ENCODE data around the gene GPAT2. TPM values are rescaled to one million over a fixed set of nuclear protein-coding genes. Genes with fewer than 3 reads are reported as not detected.
"Not testable (repeated sequence)": the region's sequence is repeated elsewhere in the genome, so short reads cannot be mapped to it uniquely, and the experiment has no call there.

GPAT2 gene
- total RNA-seq, 1 experiment from 2014 or later = not detected

DNA sequence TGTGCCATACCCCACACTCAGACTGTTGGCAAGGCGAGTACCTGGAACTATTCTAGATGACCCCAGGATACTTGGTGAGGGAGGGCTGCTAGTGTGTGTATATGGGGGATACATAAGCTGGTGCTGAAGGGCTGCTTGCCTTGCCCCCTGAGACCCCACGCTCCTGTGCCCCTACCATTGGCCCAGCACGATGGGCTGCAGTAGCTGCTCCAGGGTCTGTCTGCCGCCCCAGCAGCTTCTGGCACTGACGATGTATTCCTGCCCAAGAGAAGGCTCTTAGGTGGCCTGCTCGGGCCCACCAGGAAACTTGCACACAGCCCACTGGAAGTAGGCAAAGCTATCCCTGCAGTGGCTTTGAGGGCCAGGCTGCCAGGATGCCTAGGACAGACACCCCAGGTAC is 9.0 kb downstream of the GPAT2 start:
- H3K27me3 Mint-ChIP-seq (ENCODE audit: unreplicated experiment); H3K4me3 Mint-ChIP-seq (ENCODE audit: low read depth, unreplicated experiment); H3K27ac Mint-ChIP-seq (ENCODE audit: unreplicated experiment); H3K4me1 Mint-ChIP-seq (ENCODE audit: low read depth, unreplicated experiment); CTCF ChIA-PET; H3K36me3 Mint-ChIP-seq (ENCODE audit: insufficient read depth, unreplicated experiment); H3K9me3 Mint-ChIP-seq (ENCODE audit: low read depth, unreplicated experiment); DNase-seq; BruUV-seq (replicated peaks): not testable (repeated sequence)
- intact Hi-C loops (cut with micrococcal nuclease; ENCODE audit: unreplicated experiment) = loop anchor here (10.0 kb wide), 2 partner anchors 149 to 239 kb away; partner anchors contain the start of genes CIAO1 and TMEM127

- TF ChIP-seq CTCF (IDR thresholded peaks at IDR 0.05; ENCODE audit: unreplicated experiment) = no peak
- Mint-ChIP-seq H3K4me3 (ENCODE audit: low read depth, unreplicated experiment) (no peak overlapping the region), H3K36me3 (ENCODE audit: insufficient read depth, unreplicated experiment) (peaks cover 6% of the 10 kb centered on the region), H3K4me1 (ENCODE audit: low read depth, unreplicated experiment) (no peaks in the 10 kb centered on the region), H3K27me3 (ENCODE audit: unreplicated experiment) (no peaks in the 10 kb centered on the region), H3K27ac (ENCODE audit: unreplicated experiment) (no peak overlapping the region), H3K9me3 (ENCODE audit: low read depth, unreplicated experiment) (no peaks in the 10 kb centered on the region)
- intact Hi-C loops (cut with micrococcal nuclease; ENCODE audit: unreplicated experiment) = loop anchor here (10.0 kb wide), 2 partner anchors 150 to 240 kb away; partner anchors contain the start of genes CIAO1 and TMEM127
- DNase-seq = no peak
- CTCF ChIA-PET = no interaction called here
- BruUV-seq (replicated peaks) = no TSS peak
These were observed 9.6 kb downstream of the GPAT2 start for GRCh38 chr2:96025194-96025492.

DNA sequence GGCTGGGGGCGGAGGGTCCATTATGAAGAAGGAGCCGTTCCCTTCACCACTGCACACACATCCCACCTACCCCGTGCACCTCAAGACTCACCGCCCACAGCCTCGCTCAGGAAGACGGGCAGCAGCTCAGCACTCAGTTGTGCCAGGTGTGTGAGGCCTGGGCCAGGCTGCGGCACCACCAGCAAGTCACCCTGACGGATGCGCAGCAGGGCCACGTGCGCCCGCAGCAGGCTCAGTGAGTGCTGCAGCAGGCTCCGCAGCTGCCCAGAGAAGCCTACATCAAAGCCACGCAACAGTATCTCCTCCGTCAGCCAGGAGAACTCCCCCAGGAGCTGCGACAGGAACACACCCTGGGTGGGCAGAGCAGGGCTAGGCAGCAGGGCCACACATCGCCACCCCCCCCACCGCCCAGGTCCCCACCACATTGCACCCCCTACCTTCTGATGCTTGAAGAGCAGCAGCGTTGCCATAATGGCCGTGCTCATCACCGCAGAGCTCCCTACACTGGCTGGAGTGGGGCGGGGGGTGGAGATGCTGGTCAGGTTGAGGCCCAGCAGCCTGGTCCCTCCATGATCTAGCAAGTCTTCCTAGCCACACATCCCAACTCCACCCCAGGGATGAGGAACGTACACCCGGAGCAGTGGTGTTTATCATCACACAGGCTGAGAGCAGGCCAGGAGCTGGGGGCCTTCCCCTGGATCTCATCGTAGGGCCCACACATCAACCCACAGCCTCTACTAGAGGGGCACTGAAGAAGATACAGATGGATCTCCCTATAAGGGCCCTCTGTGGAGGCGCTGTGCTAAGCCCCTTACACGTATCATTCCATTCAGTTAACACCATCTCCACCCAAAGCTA is 10.2 kb downstream of the GPAT2 start:
- Mint-ChIP-seq H3K36me3 (ENCODE audit: insufficient read depth, unreplicated experiment) (peaks cover 6% of the 10 kb centered on the region), H3K9me3 (ENCODE audit: low read depth, unreplicated experiment) (no peaks in the 10 kb centered on the region), H3K4me1 (ENCODE audit: low read depth, unreplicated experiment) (no peaks in the 10 kb centered on the region), H3K27me3 (ENCODE audit: unreplicated experiment) (no peaks in the 10 kb centered on the region), H3K4me3 (ENCODE audit: low read depth, unreplicated experiment) (no peak overlapping the region), H3K27ac (ENCODE audit: unreplicated experiment) (no peak overlapping the region)
- no TSS peak for BruUV-seq (replicated peaks)
- DNase-seq = no peak
- TF ChIP-seq CTCF (IDR thresholded peaks at IDR 0.05; ENCODE audit: unreplicated experiment) = no peak
- intact Hi-C loops (cut with micrococcal nuclease; ENCODE audit: unreplicated experiment) = loop anchor here (10.0 kb wide), 2 partner anchors 150 to 240 kb away; partner anchors contain the start of genes CIAO1 and TMEM127
- CTCF ChIA-PET = no interaction called here

GRCh38 chr2:96023701-96024100 is 11.0 kb downstream of the GPAT2 start:
- not testable (repeated sequence) for BruUV-seq (replicated peaks); H3K27me3 Mint-ChIP-seq (ENCODE audit: unreplicated experiment); H3K4me3 Mint-ChIP-seq (ENCODE audit: low read depth, unreplicated experiment); H3K27ac Mint-ChIP-seq (ENCODE audit: unreplicated experiment); H3K9me3 Mint-ChIP-seq (ENCODE audit: low read depth, unreplicated experiment); H3K36me3 Mint-ChIP-seq (ENCODE audit: insufficient read depth, unreplicated experiment); DNase-seq; H3K4me1 Mint-ChIP-seq (ENCODE audit: low read depth, unreplicated experiment)
- CTCF ChIA-PET = interaction anchor here (1.6 kb wide), 1 partner anchor 151 kb away, joined by 14 read pairs; no protein-coding TSS in a partner anchor
- intact Hi-C loops (cut with micrococcal nuclease; ENCODE audit: unreplicated experiment) = loop anchor here (10.0 kb wide), 2 partner anchors 151 to 241 kb away; partner anchors contain the start of genes CIAO1 and TMEM127

GRCh38 chr2:96022701-96023447 is 11.8 kb downstream of the GPAT2 start:
- H3K27ac Mint-ChIP-seq (ENCODE audit: unreplicated experiment); H3K9me3 Mint-ChIP-seq (ENCODE audit: low read depth, unreplicated experiment); BruUV-seq (replicated peaks); H3K27me3 Mint-ChIP-seq (ENCODE audit: unreplicated experiment); H3K36me3 Mint-ChIP-seq (ENCODE audit: insufficient read depth, unreplicated experiment); H3K4me1 Mint-ChIP-seq (ENCODE audit: low read depth, unreplicated experiment); H3K4me3 Mint-ChIP-seq (ENCODE audit: low read depth, unreplicated experiment): not testable (repeated sequence)
- peak; percentile 75 for TF ChIP-seq CTCF (IDR thresholded peaks at IDR 0.05; ENCODE audit: unreplicated experiment)
- intact Hi-C loops (cut with micrococcal nuclease; ENCODE audit: unreplicated experiment) = loop anchor here (10.0 kb wide), 2 partner anchors 152 to 242 kb away; partner anchors contain the start of genes CIAO1 and TMEM127
- DNase-seq = peak; percentile 86
- CTCF ChIA-PET = interaction anchor here (0.6 to 1.6 kb wide), 3 partner anchors 30 to 299 kb away, joined by 3 to 14 read pairs (median 3); no protein-coding TSS in a partner anchor

DNA sequence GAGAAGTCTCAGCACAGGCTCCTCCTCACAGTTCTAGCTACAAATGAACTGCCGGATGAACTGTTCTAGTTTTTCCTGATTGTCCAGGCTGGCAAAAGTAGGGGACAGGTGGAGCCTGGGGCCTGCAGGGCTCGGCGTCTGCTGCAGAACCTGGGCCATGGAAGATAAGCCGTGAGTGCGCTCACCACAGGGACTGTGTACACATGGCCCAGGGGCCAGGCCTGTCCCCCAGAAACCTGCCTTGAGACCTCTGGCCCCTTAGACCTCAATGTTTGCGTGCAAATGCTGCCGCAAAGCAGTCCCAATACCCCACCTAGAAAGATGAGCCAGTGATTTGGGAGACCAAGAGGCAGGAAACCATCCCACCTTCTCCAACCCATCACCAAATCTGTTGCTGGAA is 12.6 kb downstream of the GPAT2 start:
- BruUV-seq (replicated peaks); DNase-seq; H3K9me3 Mint-ChIP-seq (ENCODE audit: low read depth, unreplicated experiment); H3K27me3 Mint-ChIP-seq (ENCODE audit: unreplicated experiment); H3K36me3 Mint-ChIP-seq (ENCODE audit: insufficient read depth, unreplicated experiment); H3K4me3 Mint-ChIP-seq (ENCODE audit: low read depth, unreplicated experiment); H3K27ac Mint-ChIP-seq (ENCODE audit: unreplicated experiment); H3K4me1 Mint-ChIP-seq (ENCODE audit: low read depth, unreplicated experiment): not testable (repeated sequence)
- CTCF ChIA-PET = interaction anchor here (1.0 to 1.6 kb wide), 2 partner anchors 30 to 152 kb away, joined by 3 to 14 read pairs; no protein-coding TSS in a partner anchor
- intact Hi-C loops (cut with micrococcal nuclease; ENCODE audit: unreplicated experiment) = loop anchor here (10.0 kb wide), 2 partner anchors 153 to 243 kb away; partner anchors contain the start of genes CIAO1 and TMEM127

DNA sequence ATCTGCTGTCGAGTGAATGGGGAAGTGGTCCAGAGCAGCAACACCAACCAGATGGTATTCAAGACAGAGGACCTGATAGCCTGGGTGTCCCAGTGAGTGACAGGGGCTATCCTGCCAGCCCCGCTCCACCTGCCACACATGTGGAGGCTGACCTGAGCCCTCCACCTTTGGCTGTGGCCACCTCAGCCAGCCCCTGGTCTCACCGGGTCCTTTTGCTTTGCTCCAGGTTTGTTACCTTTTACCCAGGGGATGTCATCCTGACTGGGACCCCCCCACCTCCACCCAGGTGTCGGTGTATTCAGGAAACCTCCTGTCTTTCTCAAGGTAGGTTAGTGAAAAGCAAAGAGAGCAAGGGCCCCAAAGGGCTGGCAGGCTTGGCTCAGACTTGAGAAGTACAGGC is 13.6 kb downstream of the GPAT2 start:
- H3K27me3 Mint-ChIP-seq (ENCODE audit: unreplicated experiment); H3K9me3 Mint-ChIP-seq (ENCODE audit: low read depth, unreplicated experiment); H3K4me3 Mint-ChIP-seq (ENCODE audit: low read depth, unreplicated experiment); CTCF ChIA-PET; H3K27ac Mint-ChIP-seq (ENCODE audit: unreplicated experiment); H3K36me3 Mint-ChIP-seq (ENCODE audit: insufficient read depth, unreplicated experiment); DNase-seq; H3K4me1 Mint-ChIP-seq (ENCODE audit: low read depth, unreplicated experiment); BruUV-seq (replicated peaks): not testable (repeated sequence)
- intact Hi-C loops (cut with micrococcal nuclease; ENCODE audit: unreplicated experiment) = loop anchor here (10.0 kb wide), 2 partner anchors 154 to 244 kb away; partner anchors contain the start of genes CIAO1 and TMEM127
